HG03095 (cell line): Measurements from ENCODE around the gene ARHGAP21.

Experiments used
- ATAC-seq: cut with Tn5 transposase; IDR thresholded peaks from one replicate; pipeline ENCODE4 v1.9.1; 2021; ENCODE audit warnings: moderate library complexity; ENCODE audit not compliant: unreplicated experiment

Gene ARHGAP21

GRCh38 chr10:24723386-24723787 is 300 bp downstream of the ARHGAP21 start:
- peak; percentile 8 for ATAC-seq

DNA sequence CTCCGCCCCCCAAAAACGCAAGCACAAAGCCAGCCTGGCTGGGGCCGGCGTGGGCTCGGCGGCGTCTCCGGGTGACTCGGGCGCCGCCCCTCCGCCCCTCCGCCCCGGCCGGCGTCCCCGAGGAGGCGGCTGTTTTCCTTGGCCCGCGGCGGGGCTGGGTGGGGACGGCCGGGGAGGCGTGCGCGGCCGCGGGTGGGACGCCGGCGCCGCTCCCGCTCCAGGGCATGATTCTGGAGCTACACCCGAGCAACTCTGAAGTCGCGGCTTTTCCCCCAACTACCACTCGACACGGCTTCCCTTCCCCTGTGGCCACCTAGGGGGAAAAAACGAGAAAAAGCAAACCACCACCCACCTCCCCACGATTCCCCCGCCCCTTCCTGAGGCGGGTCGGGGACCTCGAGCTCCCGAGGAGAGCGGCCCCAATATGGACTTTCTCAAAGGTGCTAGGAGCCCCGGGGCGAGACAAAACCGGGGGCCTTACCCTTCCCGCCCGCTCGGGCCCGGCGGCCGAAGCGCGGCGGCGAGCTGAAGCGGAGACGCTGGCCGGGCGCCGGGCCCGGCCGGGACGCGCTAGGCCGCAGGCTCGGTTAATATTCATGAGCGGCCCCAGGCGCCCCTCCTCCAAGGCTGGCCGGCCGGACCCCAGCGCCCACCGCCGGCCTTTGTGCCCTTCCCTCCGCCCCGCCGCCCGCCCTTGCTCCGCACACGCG is 856 bp downstream of the ARHGAP21 start:
- ATAC-seq = peak; percentile 21

DNA sequence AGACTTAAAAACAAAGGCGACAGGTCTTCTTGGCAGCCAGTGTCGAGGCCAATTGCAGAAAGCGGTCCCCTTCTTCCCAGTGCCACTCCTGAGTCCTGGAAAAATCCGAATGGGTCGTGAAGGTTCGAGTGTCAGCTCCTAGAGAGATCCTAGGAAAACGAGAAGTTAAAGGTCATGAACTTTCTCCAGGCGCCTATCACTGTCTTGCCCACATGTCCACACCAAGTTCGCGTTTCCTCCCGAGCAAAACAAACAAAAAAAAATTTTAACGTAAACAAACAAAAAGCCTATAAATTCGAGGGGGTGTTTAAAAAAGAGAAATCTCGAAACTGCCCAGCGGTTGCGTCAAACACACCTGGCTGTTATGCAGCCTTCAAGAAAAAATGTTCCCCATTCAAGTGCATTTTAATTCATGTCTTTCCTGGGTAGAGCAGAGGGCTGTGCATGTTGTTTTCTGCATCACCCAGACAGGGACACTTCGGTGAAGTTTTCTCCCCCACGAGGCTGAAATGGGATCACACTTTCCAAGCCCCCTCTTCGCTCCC is 1.5 kb downstream of the ARHGAP21 start:
- no peak for ATAC-seq

- no peak for ATAC-seq
Observed at GRCh38 chr10:24721229-24722106, 2.2 kb downstream of the ARHGAP21 start.

- no peak for ATAC-seq
Observed at GRCh38 chr10:24720096-24720495, 3.6 kb downstream of the ARHGAP21 start.

DNA sequence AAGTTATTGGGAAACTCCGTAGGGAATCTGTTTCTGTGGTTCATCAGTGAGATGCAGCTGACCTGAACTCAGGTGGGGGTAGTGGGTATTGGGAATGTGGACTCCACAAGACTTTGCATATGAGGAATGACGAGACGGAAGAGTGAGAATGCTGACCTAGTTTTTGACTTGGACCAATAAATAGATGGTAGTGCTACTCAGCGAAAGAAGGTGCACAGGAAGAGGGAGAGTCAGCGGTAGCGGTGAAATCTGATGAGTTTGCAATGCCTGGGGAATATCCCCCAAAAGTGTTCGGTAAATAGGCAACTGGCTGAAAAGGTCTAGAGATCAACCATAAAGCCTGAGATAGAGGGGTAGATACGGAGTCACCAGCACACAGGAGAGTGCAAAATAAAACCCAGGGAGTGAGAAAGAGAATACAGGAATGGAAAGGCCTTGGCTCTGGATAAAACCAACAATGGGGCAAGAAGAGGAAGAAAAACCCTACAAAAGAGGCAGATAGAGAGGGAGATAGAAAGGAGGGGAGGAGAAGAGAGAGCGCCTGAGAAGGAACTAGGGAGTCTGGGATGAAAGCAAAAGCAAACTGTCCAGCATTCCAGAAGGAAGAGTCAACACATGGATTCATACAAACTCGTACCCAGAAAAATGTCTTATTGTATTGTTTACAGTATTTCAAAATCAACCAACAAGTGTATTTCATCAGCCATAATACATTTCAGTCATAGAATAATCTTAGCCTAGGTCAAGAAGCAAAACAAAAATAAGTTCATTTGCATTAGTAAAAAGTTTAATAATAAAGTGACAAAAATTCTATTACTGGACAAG is 5.4 kb downstream of the ARHGAP21 start:
- no peak for ATAC-seq

DNA sequence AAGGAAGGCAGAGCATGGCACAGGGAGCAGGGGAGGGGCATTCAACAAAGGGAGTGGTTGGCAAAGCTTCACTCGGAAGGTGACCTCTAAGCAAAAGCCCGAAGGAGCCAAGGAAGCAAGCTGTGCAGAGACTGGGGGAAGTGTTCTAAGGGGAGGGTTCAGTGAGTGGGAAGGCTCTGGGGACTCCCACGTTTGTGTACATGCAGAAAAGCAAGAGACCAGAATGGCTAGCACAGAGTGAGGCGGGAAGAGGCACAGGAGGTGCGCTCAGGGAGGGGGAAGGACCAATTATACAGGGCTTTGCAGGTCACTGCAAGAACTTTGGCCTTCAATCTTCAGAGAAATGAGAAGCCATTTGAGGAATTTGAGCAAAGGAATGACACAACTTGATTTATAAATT is 7.4 kb downstream of the ARHGAP21 start:
- ATAC-seq = no peak

- no peak for ATAC-seq
Observed at GRCh38 chr10:24715246-24715769, 8.4 kb downstream of the ARHGAP21 start.

DNA sequence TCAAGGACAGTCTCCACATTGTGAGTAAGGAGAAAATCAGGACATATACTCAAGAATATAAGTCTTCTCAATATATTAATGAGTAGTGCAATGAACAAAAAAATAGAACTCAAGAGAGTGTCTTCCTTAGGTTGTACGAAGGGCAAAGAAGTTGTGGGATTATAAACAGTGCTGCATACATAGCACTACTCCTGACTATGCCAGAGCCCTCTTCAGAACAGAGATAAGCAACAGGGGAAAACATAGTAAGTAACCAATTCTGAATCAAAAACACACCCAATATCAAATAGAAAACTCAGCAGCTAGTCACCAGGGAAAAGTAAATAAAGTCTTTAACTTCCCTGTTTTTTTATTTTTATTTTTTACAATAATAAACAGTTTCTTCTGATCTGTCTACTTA is 10.6 kb downstream of the ARHGAP21 start:
- no peak for ATAC-seq

- ATAC-seq = no peak
Observed at GRCh38 chr10:24711465-24711864, 12.2 kb downstream of the ARHGAP21 start.

- no peak for ATAC-seq
Observed at GRCh38 chr10:24708081-24708480, 15.6 kb downstream of the ARHGAP21 start.

DNA sequence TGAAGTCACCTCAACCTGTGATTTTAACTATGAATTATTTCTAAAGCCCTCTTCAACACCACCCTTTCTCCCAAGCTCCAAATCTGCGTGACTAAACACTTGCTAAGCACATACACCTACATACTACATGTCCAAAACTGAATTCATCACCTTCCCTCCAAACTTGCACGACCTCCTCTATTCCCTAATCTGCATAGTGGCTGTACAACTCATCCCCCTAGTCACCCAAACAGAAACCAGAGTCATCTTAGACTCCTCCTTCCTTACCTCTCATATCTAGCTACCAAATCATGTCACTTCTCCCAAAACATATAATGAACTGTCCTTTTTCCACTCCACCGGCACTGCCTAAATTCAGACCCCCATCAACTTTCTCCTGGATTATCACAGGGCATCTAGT is 16.2 kb downstream of the ARHGAP21 start:
- no peak for ATAC-seq

DNA sequence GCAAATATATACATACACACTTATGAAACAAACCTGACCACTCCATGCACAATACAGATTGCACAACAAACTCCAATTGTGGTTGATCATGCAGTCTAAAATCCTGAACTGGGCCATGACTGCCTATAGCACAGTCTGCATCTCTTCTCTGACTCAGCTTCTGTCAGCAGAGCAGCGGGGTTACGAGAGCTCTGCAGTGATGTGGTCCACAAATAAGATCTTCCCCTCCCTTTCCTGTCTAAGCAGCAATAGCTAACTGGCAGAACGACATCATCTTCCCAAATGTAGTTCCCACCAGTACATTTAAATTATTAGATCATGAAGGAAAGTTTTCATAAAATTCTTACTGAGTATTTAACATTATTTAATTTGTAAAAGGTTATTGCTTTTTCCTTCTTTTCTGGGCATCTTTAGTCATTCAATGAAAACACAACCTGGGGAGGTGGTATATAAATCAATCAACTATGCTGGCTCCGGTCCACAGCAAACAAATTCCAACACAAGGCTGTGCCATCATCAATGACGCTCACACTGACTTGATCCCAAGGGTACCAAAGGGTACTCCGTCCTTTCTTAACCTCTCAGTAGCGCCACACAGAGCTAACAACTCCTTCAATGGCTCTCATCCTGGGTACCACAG is 17.1 kb downstream of the ARHGAP21 start:
- ATAC-seq = no peak

DNA sequence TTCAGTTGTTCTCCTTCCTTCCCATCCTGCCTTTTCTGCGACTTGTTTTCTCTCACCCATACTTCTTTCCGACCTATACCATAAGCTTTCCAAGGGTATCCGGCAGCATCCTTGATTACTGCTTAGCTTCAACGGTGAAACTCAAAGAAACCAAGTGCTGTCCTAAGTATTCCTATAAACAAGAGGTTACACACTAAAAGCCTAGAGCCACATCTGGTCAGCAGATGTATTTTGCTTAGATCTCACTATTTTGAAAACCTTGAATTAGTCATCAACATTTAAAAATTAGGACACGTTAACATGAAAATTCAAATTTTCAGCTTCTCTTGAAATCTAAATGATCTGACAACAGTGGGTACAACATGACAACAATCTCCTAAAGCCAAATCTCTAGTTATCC is 20.0 kb downstream of the ARHGAP21 start:
- ATAC-seq = no peak

- peak; percentile 90 for ATAC-seq
Observed at GRCh38 chr10:24701447-24701846, 22.2 kb downstream of the ARHGAP21 start.

DNA sequence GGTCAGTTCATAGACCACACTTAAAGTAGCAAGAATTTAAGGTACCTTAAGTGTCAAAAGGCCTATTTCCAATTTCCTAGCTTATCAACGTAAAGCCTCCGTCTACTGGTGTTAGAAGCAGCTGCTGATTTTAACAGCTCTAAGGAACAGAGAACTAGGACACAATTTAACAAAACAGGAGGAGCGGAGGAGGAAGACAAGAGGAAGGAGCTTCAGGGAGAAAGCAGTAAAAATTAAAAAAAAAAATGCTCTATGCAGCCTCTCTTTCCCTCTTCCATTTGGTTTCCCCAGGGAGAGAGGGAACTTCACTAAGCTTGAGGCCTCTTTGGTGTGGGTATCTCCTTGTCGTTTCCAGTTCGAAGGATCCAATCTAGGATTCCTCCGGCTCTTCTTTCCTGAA is 22.7 kb downstream of the ARHGAP21 start:
- ATAC-seq = no peak

- no peak for ATAC-seq
Observed at GRCh38 chr10:24698270-24698669, 25.4 kb downstream of the ARHGAP21 start.

GRCh38 chr10:24697080-24697479 is 26.6 kb downstream of the ARHGAP21 start:
- ATAC-seq = no peak

DNA sequence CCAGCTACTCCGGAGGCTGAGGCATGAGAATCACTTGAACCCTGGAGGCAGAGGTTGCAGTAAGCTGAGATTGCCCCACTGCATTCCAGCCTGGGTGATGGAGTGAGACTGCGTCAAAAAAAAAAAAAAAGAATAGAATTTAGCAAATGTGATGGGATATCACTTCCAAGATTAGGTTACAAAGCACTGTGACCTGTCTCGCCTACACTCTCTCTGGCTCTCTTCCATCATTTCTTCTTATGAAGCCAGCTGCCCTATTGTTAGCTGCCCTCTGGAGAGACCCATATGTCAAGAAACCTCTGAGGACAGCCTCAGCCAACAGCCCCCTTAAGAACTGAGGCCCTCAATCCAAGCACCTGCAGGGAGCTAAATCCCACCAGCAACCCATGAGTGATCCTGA is 28.2 kb downstream of the ARHGAP21 start:
- no peak for ATAC-seq

DNA sequence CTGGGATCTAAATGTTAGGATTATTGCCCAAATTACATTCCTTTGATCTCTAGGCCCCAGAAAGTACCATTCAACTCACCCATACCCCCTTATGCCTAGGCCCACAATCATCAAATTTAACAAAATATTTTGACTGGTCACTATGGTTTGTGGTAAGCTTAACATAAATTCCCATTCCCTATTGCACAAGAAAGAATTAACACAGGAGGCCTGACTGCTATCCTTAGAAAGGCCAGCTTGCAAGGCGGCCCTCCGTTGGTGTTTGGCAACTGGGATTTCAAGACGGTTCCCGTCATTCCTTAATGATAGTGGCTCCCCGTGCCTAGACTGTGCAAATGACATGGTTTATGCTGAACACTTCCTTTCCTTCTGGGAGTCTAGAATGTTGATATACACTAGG is 29.6 kb downstream of the ARHGAP21 start:
- ATAC-seq = no peak
